ENCODE data around the gene DNAAF5.

DNAAF5 gene

GRCh38 chr7:714251-714671 is 12.2 kb upstream of the DNAAF5 start:
- Histone ChIP-seq H4K8ac (ENCODE audit: low read depth, low read length) (no peak overlapping the region), H3K79me2 (ENCODE audit: control insufficient read depth, insufficient read depth, low read length) (no peaks in the 10 kb centered on the region), H2AK5ac (ENCODE audit: low read length) (no peak overlapping the region), H4K5ac (ENCODE audit: low read length) (no peak overlapping the region), H2BK120ac (ENCODE audit: low read depth, low read length) (no peak overlapping the region), H3K79me1 (ENCODE audit: low read length) (peaks cover 2% of the 10 kb centered on the region), H3K4me3 (ENCODE audit: low read length) (no peak overlapping the region), H3K23ac (ENCODE audit: low read length) (no peak overlapping the region), H3K4me1 (ENCODE audit: control insufficient read depth, low read depth, low read length) (no peaks in the 10 kb centered on the region), H3K36me3 (ENCODE audit: control insufficient read depth, insufficient read depth, low read length) (no peaks in the 10 kb centered on the region), H3K9ac (ENCODE audit: low read length) (no peak overlapping the region), H3K27me3 (ENCODE audit: insufficient read depth, low read length, poor library complexity) (no peaks in the 10 kb centered on the region), H3K27ac (ENCODE audit: low read depth, low read length) (no peak overlapping the region), H3K56ac (ENCODE audit: low read length) (no peak overlapping the region), H2BK15ac (replicated peaks; ENCODE audit: low read depth) (no peak overlapping the region), H3K18ac (ENCODE audit: low read length) (no peak overlapping the region), H3K4me2 (ENCODE audit: low read length) (no peak overlapping the region), H3K4ac (ENCODE audit: low read depth, low read length) (no peak overlapping the region), H2BK5ac (ENCODE audit: low read length) (no peak overlapping the region)
- no peak for DNase-seq
- WGBS (ENCODE audit: extremely low coverage, insufficient coverage, low lambda C conversion rate), result no CpG with 5 or more reads among the region's 13 CpGs

GRCh38 chr7:716222-716621 is 10.3 kb upstream of the DNAAF5 start:
- Histone ChIP-seq H3K4me1 (ENCODE audit: control insufficient read depth, low read depth, low read length) (no peaks in the 10 kb centered on the region), H2BK120ac (ENCODE audit: low read depth, low read length) (no peak overlapping the region), H2BK15ac (replicated peaks; ENCODE audit: low read depth) (no peak overlapping the region), H2AK5ac (ENCODE audit: low read length) (no peak overlapping the region), H3K36me3 (ENCODE audit: control insufficient read depth, insufficient read depth, low read length) (no peaks in the 10 kb centered on the region), H3K4ac (ENCODE audit: low read depth, low read length) (no peak overlapping the region), H3K23ac (ENCODE audit: low read length) (no peak overlapping the region), H3K79me2 (ENCODE audit: control insufficient read depth, insufficient read depth, low read length) (no peaks in the 10 kb centered on the region), H3K27ac (ENCODE audit: low read depth, low read length) (no peak overlapping the region), H4K5ac (ENCODE audit: low read length) (no peak overlapping the region), H3K18ac (ENCODE audit: low read length) (no peak overlapping the region), H4K8ac (ENCODE audit: low read depth, low read length) (no peak overlapping the region), H3K56ac (ENCODE audit: low read length) (no peak overlapping the region), H3K79me1 (ENCODE audit: low read length) (peaks cover 2% of the 10 kb centered on the region), H3K4me3 (ENCODE audit: low read length) (no peak overlapping the region), H2BK5ac (ENCODE audit: low read length) (no peak overlapping the region), H3K4me2 (ENCODE audit: low read length) (no peak overlapping the region), H3K9ac (ENCODE audit: low read length) (no peak overlapping the region), H3K27me3 (ENCODE audit: insufficient read depth, low read length, poor library complexity) (no peaks in the 10 kb centered on the region)
- WGBS (ENCODE audit: extremely low coverage, insufficient coverage, low lambda C conversion rate), result 100% methylated on average over 1 of the region's 10 CpGs
- no peak for DNase-seq

GRCh38 chr7:716636-717035 is 9.9 kb upstream of the DNAAF5 start:
- Histone ChIP-seq H2BK120ac (ENCODE audit: low read depth, low read length) (no peak overlapping the region), H3K4ac (ENCODE audit: low read depth, low read length) (no peak overlapping the region), H3K79me1 (ENCODE audit: low read length) (peaks cover 2% of the 10 kb centered on the region), H2AK5ac (ENCODE audit: low read length) (no peak overlapping the region), H2BK5ac (ENCODE audit: low read length) (no peak overlapping the region), H3K18ac (ENCODE audit: low read length) (no peak overlapping the region), H3K56ac (ENCODE audit: low read length) (no peak overlapping the region), H2BK15ac (replicated peaks; ENCODE audit: low read depth) (no peak overlapping the region), H3K79me2 (ENCODE audit: control insufficient read depth, insufficient read depth, low read length) (no peaks in the 10 kb centered on the region), H4K8ac (ENCODE audit: low read depth, low read length) (no peak overlapping the region), H3K4me3 (ENCODE audit: low read length) (no peak overlapping the region), H3K27me3 (ENCODE audit: insufficient read depth, low read length, poor library complexity) (no peaks in the 10 kb centered on the region), H3K9ac (ENCODE audit: low read length) (no peak overlapping the region), H3K27ac (ENCODE audit: low read depth, low read length) (no peak overlapping the region), H3K4me1 (ENCODE audit: control insufficient read depth, low read depth, low read length) (no peaks in the 10 kb centered on the region), H3K4me2 (ENCODE audit: low read length) (no peak overlapping the region), H4K5ac (ENCODE audit: low read length) (no peak overlapping the region), H3K23ac (ENCODE audit: low read length) (no peak overlapping the region), H3K36me3 (ENCODE audit: control insufficient read depth, insufficient read depth, low read length) (no peaks in the 10 kb centered on the region)
- DNase-seq, result no peak
- WGBS (ENCODE audit: extremely low coverage, insufficient coverage, low lambda C conversion rate), result no CpG with 5 or more reads among the region's 11 CpGs

- no peak overlapping the region for H4K8ac ChIP-seq (ENCODE audit: low read depth, low read length)
- H2BK120ac ChIP-seq (ENCODE audit: low read depth, low read length), result no peak overlapping the region
- no peak overlapping the region for H4K5ac ChIP-seq (ENCODE audit: low read length)
- no peak overlapping the region for H3K23ac ChIP-seq (ENCODE audit: low read length)
- peaks cover 7% of the 10 kb centered on the region for H3K79me2 ChIP-seq (ENCODE audit: control insufficient read depth, insufficient read depth, low read length)
- no peak overlapping the region for H3K4ac ChIP-seq (ENCODE audit: low read depth, low read length)
- no peak overlapping the region for H3K27ac ChIP-seq (ENCODE audit: low read depth, low read length)
- H3K18ac ChIP-seq (ENCODE audit: low read length), result no peak overlapping the region
- H2BK15ac ChIP-seq (replicated peaks; ENCODE audit: low read depth), result no peak overlapping the region
- no peak overlapping the region for H3K9ac ChIP-seq (ENCODE audit: low read length)
- H3K4me1 ChIP-seq (ENCODE audit: control insufficient read depth, low read depth, low read length), result no peaks in the 10 kb centered on the region
- no peak overlapping the region for H3K56ac ChIP-seq (ENCODE audit: low read length)
- WGBS (ENCODE audit: extremely low coverage, insufficient coverage, low lambda C conversion rate), result no CpG with 5 or more reads among the region's 5 CpGs
- peaks cover 2% of the 10 kb centered on the region for H3K36me3 ChIP-seq (ENCODE audit: control insufficient read depth, insufficient read depth, low read length)
- H2BK5ac ChIP-seq (ENCODE audit: low read length), result no peak overlapping the region
- no peak overlapping the region for H3K4me3 ChIP-seq (ENCODE audit: low read length)
- H3K79me1 ChIP-seq (ENCODE audit: low read length), result peaks cover 3% of the 10 kb centered on the region
- DNase-seq, result no peak
- H3K27me3 ChIP-seq (ENCODE audit: insufficient read depth, low read length, poor library complexity), result no peaks in the 10 kb centered on the region
- no peak overlapping the region for H2AK5ac ChIP-seq (ENCODE audit: low read length)
- H3K4me2 ChIP-seq (ENCODE audit: low read length), result no peak overlapping the region
Observed at GRCh38 chr7:721619-722248, 4.8 kb upstream of the DNAAF5 start.

- Histone ChIP-seq H2BK15ac (replicated peaks; ENCODE audit: low read depth) (no peak overlapping the region), H3K27ac (ENCODE audit: low read depth, low read length) (no peak overlapping the region), H3K23ac (ENCODE audit: low read length) (no peak overlapping the region), H3K4ac (ENCODE audit: low read depth, low read length) (no peak overlapping the region), H2BK5ac (ENCODE audit: low read length) (no peak overlapping the region), H3K79me1 (ENCODE audit: low read length) (peaks cover 10% of the 10 kb centered on the region), H3K4me3 (ENCODE audit: low read length) (no peak overlapping the region), H3K56ac (ENCODE audit: low read length) (no peak overlapping the region), H3K4me2 (ENCODE audit: low read length) (no peak overlapping the region), H3K4me1 (ENCODE audit: control insufficient read depth, low read depth, low read length) (no peaks in the 10 kb centered on the region), H3K18ac (ENCODE audit: low read length) (no peak overlapping the region), H2BK120ac (ENCODE audit: low read depth, low read length) (no peak overlapping the region), H4K8ac (ENCODE audit: low read depth, low read length) (no peak overlapping the region), H3K9ac (ENCODE audit: low read length) (no peak overlapping the region), H3K79me2 (ENCODE audit: control insufficient read depth, insufficient read depth, low read length) (peaks cover 16% of the 10 kb centered on the region), H3K27me3 (ENCODE audit: insufficient read depth, low read length, poor library complexity) (no peaks in the 10 kb centered on the region), H3K36me3 (ENCODE audit: control insufficient read depth, insufficient read depth, low read length) (peaks cover 2% of the 10 kb centered on the region), H4K5ac (ENCODE audit: low read length) (no peak overlapping the region), H2AK5ac (ENCODE audit: low read length) (no peak overlapping the region)
- DNase-seq, result no peak
- no CpG with 5 or more reads among the region's 9 CpGs for WGBS (ENCODE audit: extremely low coverage, insufficient coverage, low lambda C conversion rate)
Observed at GRCh38 chr7:723541-723940, 3.0 kb upstream of the DNAAF5 start.

- H3K18ac ChIP-seq (ENCODE audit: low read length), result no peak overlapping the region
- H2BK5ac ChIP-seq (ENCODE audit: low read length), result no peak overlapping the region
- no peaks in the 10 kb centered on the region for H3K27me3 ChIP-seq (ENCODE audit: insufficient read depth, low read length, poor library complexity)
- no peak overlapping the region for H4K5ac ChIP-seq (ENCODE audit: low read length)
- H3K4me3 ChIP-seq (ENCODE audit: low read length), result no peak overlapping the region
- H3K27ac ChIP-seq (ENCODE audit: low read depth, low read length), result no peak overlapping the region
- peaks cover 18% of the 10 kb centered on the region for H3K79me2 ChIP-seq (ENCODE audit: control insufficient read depth, insufficient read depth, low read length)
- no peak overlapping the region for H2AK5ac ChIP-seq (ENCODE audit: low read length)
- H3K9ac ChIP-seq (ENCODE audit: low read length), result no peak overlapping the region
- no peak for DNase-seq
- no peak overlapping the region for H3K56ac ChIP-seq (ENCODE audit: low read length)
- no peak overlapping the region for H4K8ac ChIP-seq (ENCODE audit: low read depth, low read length)
- no peak overlapping the region for H3K23ac ChIP-seq (ENCODE audit: low read length)
- peaks cover 12% of the 10 kb centered on the region for H3K79me1 ChIP-seq (ENCODE audit: low read length)
- no peak overlapping the region for H3K4me2 ChIP-seq (ENCODE audit: low read length)
- no peak overlapping the region for H3K4ac ChIP-seq (ENCODE audit: low read depth, low read length)
- H3K4me1 ChIP-seq (ENCODE audit: control insufficient read depth, low read depth, low read length), result no peaks in the 10 kb centered on the region
- H2BK15ac ChIP-seq (replicated peaks; ENCODE audit: low read depth), result no peak overlapping the region
- peaks cover 2% of the 10 kb centered on the region for H3K36me3 ChIP-seq (ENCODE audit: control insufficient read depth, insufficient read depth, low read length)
- no peak overlapping the region for H2BK120ac ChIP-seq (ENCODE audit: low read depth, low read length)
- WGBS (ENCODE audit: extremely low coverage, insufficient coverage, low lambda C conversion rate), result no CpG with 5 or more reads among the region's 7 CpGs
Observed at GRCh38 chr7:724298-724697, 2.2 kb upstream of the DNAAF5 start.

Data from mesendoderm (in vitro differentiated cells).